Kidney epithelial cell (primary cell): Measurements from ENCODE around the gene SEPTIN12. TPM values are rescaled to one million over a fixed set of nuclear protein-coding genes. Genes with fewer than 3 reads are reported as not detected.
A peak's percentile ranks its signal among the peaks of the same experiment; 100 is the strongest.

ENCODE experiments used
- DNase-seq: peaks from one replicate; pipeline ENCODE4 v3.0.0-alpha.2; 2010; ENCODE audit warnings: low read depth
- H3K27me3 ChIP-seq: 2 replicates; pipeline ENCODE4 v1.6.0; 2011; ENCODE audit warnings: low read length; ENCODE audit not compliant: control insufficient read depth, insufficient read depth
- H3K36me3 ChIP-seq: 2 replicates; pipeline ENCODE4 v1.5.1; 2011; ENCODE audit warnings: low read length; ENCODE audit not compliant: control insufficient read depth, insufficient read depth
- H3K4me3 ChIP-seq: 2 replicates; pipeline ENCODE4 v1.5.1; 2011; ENCODE audit warnings: low read depth, mild to moderate bottlenecking, control low read depth, low read length
- total RNA-seq: library from RNA; depleted of rRNA; stranded (reverse); fragments of >200 nt; gene quantifications from 2 replicates; pipeline ENCODE4 v1.2.3, GENCODE V29; 2015
- TF ChIP-seq, protein P1 (sequence below): IDR thresholded peaks from 2 replicates; pipeline ENCODE4 v1.5.1; 2011; ENCODE audit warnings: mild to moderate bottlenecking, moderate library complexity, low read length, control low read depth, inconsistent platforms; ENCODE audit not compliant: insufficient read depth, poor library complexity, severe bottlenecking

SEPTIN12 gene
- total RNA-seq, 1 donor from 2014 or later, result not detected

DNA sequence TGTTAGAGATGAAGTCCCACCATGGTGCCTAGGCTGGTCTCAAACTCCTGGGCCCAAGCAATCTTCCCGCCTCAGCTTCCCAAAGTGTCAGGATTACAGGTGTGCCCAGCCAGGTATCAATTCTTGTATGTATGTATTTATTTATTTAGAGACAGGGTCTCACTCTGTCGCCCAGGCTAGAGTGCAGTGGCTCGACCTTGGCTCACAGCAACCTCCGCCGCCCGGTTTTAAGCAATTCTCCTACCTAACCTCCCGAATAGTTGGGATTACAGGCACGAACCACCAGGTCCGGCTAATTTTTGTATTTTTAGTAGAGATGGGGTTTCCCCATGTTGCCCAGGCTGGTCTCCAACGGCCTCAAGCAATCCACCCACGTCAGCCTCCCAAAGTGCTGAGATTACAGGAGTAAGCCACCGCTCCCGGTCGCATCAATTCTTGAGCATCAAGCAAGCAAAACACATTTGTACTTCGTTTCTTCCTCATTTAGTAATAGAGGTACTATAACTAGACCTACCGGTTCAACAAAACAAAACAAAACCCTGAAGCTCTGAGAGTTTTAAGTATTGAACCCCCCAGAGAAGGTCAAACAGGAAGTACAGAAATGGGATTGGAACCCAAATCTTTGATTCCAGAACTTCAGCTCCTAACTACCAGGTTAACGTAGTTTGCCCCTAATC is 20.1 kb downstream of the SEPTIN12 start:
- DNase-seq, result no peak
- H3K36me3 ChIP-seq, result peaks cover 4% of the 10 kb centered on the region
- TF ChIP-seq, protein P1, sequence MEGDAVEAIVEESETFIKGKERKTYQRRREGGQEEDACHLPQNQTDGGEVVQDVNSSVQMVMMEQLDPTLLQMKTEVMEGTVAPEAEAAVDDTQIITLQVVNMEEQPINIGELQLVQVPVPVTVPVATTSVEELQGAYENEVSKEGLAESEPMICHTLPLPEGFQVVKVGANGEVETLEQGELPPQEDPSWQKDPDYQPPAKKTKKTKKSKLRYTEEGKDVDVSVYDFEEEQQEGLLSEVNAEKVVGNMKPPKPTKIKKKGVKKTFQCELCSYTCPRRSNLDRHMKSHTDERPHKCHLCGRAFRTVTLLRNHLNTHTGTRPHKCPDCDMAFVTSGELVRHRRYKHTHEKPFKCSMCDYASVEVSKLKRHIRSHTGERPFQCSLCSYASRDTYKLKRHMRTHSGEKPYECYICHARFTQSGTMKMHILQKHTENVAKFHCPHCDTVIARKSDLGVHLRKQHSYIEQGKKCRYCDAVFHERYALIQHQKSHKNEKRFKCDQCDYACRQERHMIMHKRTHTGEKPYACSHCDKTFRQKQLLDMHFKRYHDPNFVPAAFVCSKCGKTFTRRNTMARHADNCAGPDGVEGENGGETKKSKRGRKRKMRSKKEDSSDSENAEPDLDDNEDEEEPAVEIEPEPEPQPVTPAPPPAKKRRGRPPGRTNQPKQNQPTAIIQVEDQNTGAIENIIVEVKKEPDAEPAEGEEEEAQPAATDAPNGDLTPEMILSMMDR, result no peak

GRCh38 chr16:4766875-4767628 is 21.1 kb downstream of the SEPTIN12 start, which contains the start of gene ZNF500:
Gene ZNF500 (minus strand): TSS chr16:4767162. CDS start chr16:4765978, 1,184 bp downstream.
- TF ChIP-seq, protein P1, result no peak
- Histone ChIP-seq H3K27me3 (no peaks in the 10 kb centered on the region), H3K4me3 (peak within 1 kb of the TSS; percentile 75), H3K36me3 (peaks cover 6% of the 10 kb centered on the region)
- peak; percentile 77 for DNase-seq

More for the DNA sequence above, 20.1 kb downstream of the SEPTIN12 start:
- Histone ChIP-seq H3K4me3 (peak overlapping the region; percentile 53), H3K27me3 (no peaks in the 10 kb centered on the region)

DNA sequence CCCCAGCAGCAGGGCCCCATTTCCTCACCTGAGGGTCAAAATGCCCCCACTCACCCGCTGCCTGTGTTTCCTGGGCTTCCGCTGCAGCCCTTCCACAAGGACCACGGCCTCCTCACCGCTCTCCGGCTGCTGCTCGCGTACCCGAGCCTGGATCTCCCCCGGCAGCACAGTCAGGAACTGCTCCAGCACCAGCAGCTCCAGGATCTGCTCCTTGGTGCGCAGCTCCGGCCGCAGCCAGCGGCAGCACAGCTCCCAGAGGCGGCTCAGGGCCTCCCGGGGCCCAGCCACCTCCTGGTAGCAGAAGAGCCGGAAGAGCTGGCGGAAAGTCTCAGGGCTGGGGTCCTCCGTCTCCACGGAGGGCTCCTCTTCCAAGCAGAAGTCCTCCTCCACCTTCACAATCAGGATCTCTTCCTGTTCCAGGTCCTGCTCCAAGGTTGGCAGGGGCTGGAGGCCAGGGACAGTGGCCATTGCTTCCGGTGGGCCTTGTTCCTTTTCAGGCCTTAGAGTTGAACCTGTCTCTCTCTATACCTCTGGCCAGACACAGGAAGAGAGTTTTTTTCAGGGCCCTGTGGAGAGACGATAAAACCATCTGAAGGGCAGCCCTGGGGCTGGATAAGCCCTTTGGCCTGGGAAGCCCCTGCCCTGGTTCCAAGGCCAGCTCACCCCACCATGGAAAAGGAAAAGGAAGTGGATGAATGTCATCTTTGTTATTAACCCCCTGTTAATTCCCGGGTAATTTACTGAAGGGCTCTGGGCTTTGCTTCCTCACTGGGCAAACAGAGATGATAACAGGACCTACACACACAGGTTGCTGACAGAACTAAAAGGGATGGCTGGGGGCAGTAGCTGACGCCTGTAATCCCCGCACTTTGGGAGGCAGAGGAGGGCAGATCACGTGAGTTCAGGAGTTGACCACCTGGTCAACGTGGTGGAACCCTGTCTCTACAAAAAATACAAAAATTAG is 22.4 kb downstream of the SEPTIN12 start:
- peaks cover 6% of the 10 kb centered on the region for H3K36me3 ChIP-seq
- H3K4me3 ChIP-seq, result peak overlapping the region; percentile 75
- H3K27me3 ChIP-seq, result no peaks in the 10 kb centered on the region
- no peak for DNase-seq
- TF ChIP-seq, protein P1, result no peak

DNA sequence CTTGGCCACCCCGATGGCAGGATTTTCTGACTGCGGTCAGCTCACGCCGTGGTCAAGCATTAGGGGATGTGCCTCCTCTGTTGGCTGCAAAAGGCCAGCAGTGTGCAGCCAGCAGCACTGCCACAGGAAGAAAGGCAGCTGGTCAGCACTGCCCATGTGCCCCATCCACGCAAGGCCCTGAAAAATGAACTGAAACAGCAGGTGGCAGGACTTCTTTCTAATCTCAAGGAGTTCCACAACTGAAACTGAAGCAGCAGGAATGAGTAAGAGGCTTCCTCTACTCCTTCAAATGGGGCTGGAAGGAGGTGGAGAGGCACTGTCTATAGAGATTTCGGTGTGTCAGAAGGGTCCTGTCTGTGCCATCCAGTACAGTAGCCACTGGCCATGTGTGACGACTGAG is 24.4 kb downstream of the SEPTIN12 start:
- TF ChIP-seq, protein P1, result no peak
- no peaks in the 10 kb centered on the region for H3K27me3 ChIP-seq
- no peak overlapping the region for H3K4me3 ChIP-seq
- DNase-seq, result no peak
- peaks cover 8% of the 10 kb centered on the region for H3K36me3 ChIP-seq

GRCh38 chr16:4762205-4762604 is 25.9 kb downstream of the SEPTIN12 start:
- H3K4me3 ChIP-seq, result no peak overlapping the region
- TF ChIP-seq, protein P1, result no peak
- peaks cover 8% of the 10 kb centered on the region for H3K36me3 ChIP-seq
- H3K27me3 ChIP-seq, result no peaks in the 10 kb centered on the region
- DNase-seq, result no peak
